Gastrocnemius medialis (tissue), 4 donors: Measurements from ENCODE around the gene C4B. TPM values are rescaled to one million over a fixed set of nuclear protein-coding genes. Genes with fewer than 3 reads are reported as not detected.
"Not testable (repeated sequence)": the region's sequence is repeated elsewhere in the genome, so short reads cannot be mapped to it uniquely, and the experiment has no call there.

Source experiments
- ATAC-seq, 2 donors: fragments of 150-250 bp; one replicate each; pipeline ENCODE4 v1.9.1; 2016
- DNase-seq, 2 donors: peaks; one replicate each; pipeline ENCODE4 v3.0.0-alpha.2; 2019
- H3K27ac ChIP-seq, 4 donors: fragments of 200-600 bp; sonication (generic); 1 replicate in 1 of 4; 2 replicates in 3 of 4; pipeline ENCODE4 v1.5.1; 2016 to 2018; ENCODE audit warnings: mild to moderate bottlenecking in 2 of 4, moderate library complexity in 1 of 4
- H3K27me3 ChIP-seq, 3 donors: fragments of 200-600 bp; sonication (generic) in 2 of 3; 1 replicate in 1 of 3; 2 replicates in 2 of 3; pipeline versions ENCODE4 v1.5.1 to v1.6.0; 2016 to 2019; ENCODE audit warnings: mild to moderate bottlenecking in 1 of 3, moderate library complexity in 1 of 3
- H3K36me3 ChIP-seq, 2 donors: fragments of 200-600 bp; sonication (generic) in 1 of 2; one replicate each; pipeline ENCODE4 v1.5.1; 2017 to 2018
- H3K4me1 ChIP-seq, 2 donors: fragments of 200-600 bp; sonication (generic) in 1 of 2; one replicate each; pipeline ENCODE4 v1.5.1; 2016 to 2017; ENCODE audit warnings: mild to moderate bottlenecking in 2 of 2
- H3K4me3 ChIP-seq, 4 donors: fragments of 200-600 bp; sonication (generic) in 3 of 4; 1 replicate in 1 of 4; 2 replicates in 3 of 4; pipeline ENCODE4 v1.5.1; 2016 to 2019; ENCODE audit warnings: mild to moderate bottlenecking in 2 of 4
- H3K9me3 ChIP-seq, 3 donors: fragments of 200-600 bp; sonication (generic) in 2 of 3; 1 replicate in 1 of 3; 2 replicates in 2 of 3; pipeline ENCODE4 v1.5.1; 2016 to 2019
- CTCF ChIP-seq, 5 experiments: fragments of 450-650 bp in 3 of 5; fragments of 200-600 bp in 2 of 5; sonication (generic) in 2 of 5; IDR thresholded peaks in 4 of 5; conservative IDR thresholded peaks in 1 of 5; 1 replicate in 4 of 5; 2 replicates in 1 of 5; pipeline ENCODE4 v1.5.1; 2016 to 2019; ENCODE audit warnings: antibody characterized with exemption in 5 of 5, mild to moderate bottlenecking in 3 of 5, moderate library complexity in 3 of 5
- POLR2A ChIP-seq, 2 donors: fragments of 450-650 bp; IDR thresholded peaks; one replicate each; pipeline ENCODE4 v1.6.1; 2017; ENCODE audit warnings: antibody characterized with exemption in 2 of 2, mild to moderate bottlenecking in 2 of 2, moderate library complexity in 2 of 2
- in situ Hi-C, 4 donors: fragments of 200-750 bp; cut with MboI; loops; one replicate each; pipeline versions ENCODE4 v1.15.0 to v1.8.0; 2017; ENCODE audit warnings: low sequenced_read_pairs in 4 of 4
- intact Hi-C: fragments of 100-400 bp; cut with DNase I; formaldehyde crosslinking; loops from one replicate; pipeline ENCODE4 v1.15.1; 2023; ENCODE audit warnings: low total_unique reads
- total RNA-seq, 4 donors: library from RNA; depleted of rRNA; stranded (reverse); fragments of >200 nt; gene quantifications; one replicate each; pipeline versions ENCODE4 v1.1.0 to v1.2.3, GENCODE V29; 2016

The C4B gene
- total RNA-seq, 4 donors from 2014 or later: 2.6 to 8.6 (median 6.9) TPM

- intact Hi-C loops: loop anchor here (10.0 kb wide), 1 partner anchor 71 kb away; no protein-coding TSS in a partner anchor
- H3K9me3 ChIP-seq, H3K27me3 ChIP-seq, ATAC-seq, DNase-seq, in situ Hi-C loops, H3K27ac ChIP-seq, H3K36me3 ChIP-seq, H3K4me1 ChIP-seq, H3K4me3 ChIP-seq: not testable (repeated sequence)
Observed at GRCh38 chr6:32043589-32044380, 29.2 kb downstream of the C4B start.

- ATAC-seq: not testable (repeated sequence)
- intact Hi-C loops: loop anchor here (10.0 kb wide), 1 partner anchor 70 kb away; no protein-coding TSS in a partner anchor
Observed at GRCh38 chr6:32044916-32045315, 30.3 kb downstream of the C4B start.

GRCh38 chr6:32045811-32046449 is 31.3 kb downstream of the C4B start:
- in situ Hi-C loops (no loop called here), intact Hi-C loops (loop anchor here (10.0 kb wide), 1 partner anchor 69 kb away; no protein-coding TSS in a partner anchor)
- no peak for ATAC-seq
- Histone ChIP-seq H3K4me3 (no peak overlapping the region), H3K27me3 (no peaks in the 10 kb centered on the region), H3K27ac (peak overlapping the region; percentile 65 to 75 (median 70)), H3K9me3 (no peaks in the 10 kb centered on the region), H3K36me3 (no peaks in the 10 kb centered on the region), H3K4me1 (peaks cover 0 to 6% of the 10 kb centered on the region in 2 donors)
- peak in 1 of 2 donors; percentile 43 for DNase-seq
- TF ChIP-seq CTCF (IDR thresholded peaks at IDR 0.05 in 4 of 5, conservative IDR thresholded peaks at IDR 0.05 in 1 of 5) (no peak), POLR2A (IDR thresholded peaks at IDR 0.05) (no peak)

More at GRCh38 chr6:32044916-32045315, 30.3 kb downstream of the C4B start:
- H3K9me3 ChIP-seq, in situ Hi-C loops, H3K27me3 ChIP-seq, H3K36me3 ChIP-seq, H3K4me3 ChIP-seq, H3K4me1 ChIP-seq, DNase-seq, H3K27ac ChIP-seq: not testable (repeated sequence)

- Histone ChIP-seq H3K4me1 (peaks cover 0 to 6% of the 10 kb centered on the region in 2 donors), H3K27me3 (no peaks in the 10 kb centered on the region), H3K27ac (peak overlapping the region; percentile 65 to 75 (median 70)), H3K4me3 (no peak overlapping the region), H3K9me3 (no peaks in the 10 kb centered on the region), H3K36me3 (no peaks in the 10 kb centered on the region)
- intact Hi-C loops (loop anchor here (10.0 kb wide), 1 partner anchor 68 kb away; no protein-coding TSS in a partner anchor), in situ Hi-C loops (no loop called here)
- peak in 1 of 2 donors; percentile 46 for DNase-seq
- ATAC-seq: peak in 1 of 2 donors; percentile 10
- no peak for TF ChIP-seq CTCF (IDR thresholded peaks at IDR 0.05 in 4 of 5, conservative IDR thresholded peaks at IDR 0.05 in 1 of 5)
Observed at GRCh38 chr6:32046450-32047083, 32.0 kb downstream of the C4B start.

DNA sequence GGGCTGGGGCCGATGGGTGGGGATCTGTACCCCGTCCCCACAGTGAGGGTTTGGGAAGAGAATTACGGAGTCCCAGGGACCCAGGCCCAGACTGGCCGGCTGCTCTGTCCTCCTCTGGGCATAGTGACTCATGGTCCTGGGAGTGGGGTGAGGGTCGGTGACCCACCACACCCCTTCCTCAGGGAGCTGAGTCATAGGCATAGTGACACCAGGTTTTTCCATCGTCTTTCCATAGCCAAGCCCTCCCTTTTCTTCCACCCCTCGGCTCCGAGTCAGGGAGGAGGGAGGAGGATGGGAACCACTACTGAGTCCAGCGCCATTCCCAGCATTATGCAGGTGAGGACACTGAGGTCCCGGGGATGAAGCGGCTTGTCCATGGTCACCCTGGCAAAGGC is 32.5 kb downstream of the C4B start:
- DNase-seq (peak; percentile 39 to 72), ATAC-seq (peak; percentile 48 to 59)
- Histone ChIP-seq H3K4me3 (no peak overlapping the region), H3K9me3 (no peaks in the 10 kb centered on the region), H3K4me1 (peaks cover 0 to 6% of the 10 kb centered on the region in 2 donors), H3K27ac (peak overlapping the region; percentile 65 to 75 (median 70)), H3K27me3 (no peaks in the 10 kb centered on the region), H3K36me3 (no peaks in the 10 kb centered on the region)
- TF ChIP-seq CTCF (IDR thresholded peaks at IDR 0.05 in 4 of 5, conservative IDR thresholded peaks at IDR 0.05 in 1 of 5): no peak
- TF ChIP-seq POLR2A (IDR thresholded peaks at IDR 0.05): no peak
- intact Hi-C loops: loop anchor here (10.0 kb wide), 1 partner anchor 68 kb away; no protein-coding TSS in a partner anchor
- in situ Hi-C loops: no loop called here
